LNCAP (cell line): ENCODE data around the gene LEF1.

Experiments used
- TF ChIP-seq, protein P1 (sequence below): fragments of 450-650 bp; IDR thresholded peaks from 2 replicates; pipeline ENCODE4 v1.5.1; 2017; ENCODE audit warnings: mild to moderate bottlenecking

Gene LEF1

DNA sequence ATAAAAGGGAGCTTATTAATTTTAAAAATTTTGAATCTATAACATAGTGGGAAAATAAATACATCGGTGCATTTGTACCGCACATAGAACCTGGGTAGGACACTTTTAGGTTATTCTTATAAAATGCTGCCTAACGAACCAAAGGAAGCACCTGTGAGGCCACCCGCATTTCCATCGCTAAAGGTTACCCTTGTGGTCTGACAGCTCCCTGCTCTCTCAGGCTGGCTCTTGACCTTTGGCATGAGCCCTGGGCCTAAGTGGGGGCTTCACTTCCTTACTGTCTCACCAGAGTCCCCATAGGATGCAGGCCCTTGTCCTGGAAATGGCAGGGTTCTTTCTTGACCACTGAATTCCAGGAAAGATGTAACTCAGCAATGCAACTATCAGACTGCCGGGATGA is 133.0 kb downstream of the LEF1 start:
- TF ChIP-seq, protein P1, sequence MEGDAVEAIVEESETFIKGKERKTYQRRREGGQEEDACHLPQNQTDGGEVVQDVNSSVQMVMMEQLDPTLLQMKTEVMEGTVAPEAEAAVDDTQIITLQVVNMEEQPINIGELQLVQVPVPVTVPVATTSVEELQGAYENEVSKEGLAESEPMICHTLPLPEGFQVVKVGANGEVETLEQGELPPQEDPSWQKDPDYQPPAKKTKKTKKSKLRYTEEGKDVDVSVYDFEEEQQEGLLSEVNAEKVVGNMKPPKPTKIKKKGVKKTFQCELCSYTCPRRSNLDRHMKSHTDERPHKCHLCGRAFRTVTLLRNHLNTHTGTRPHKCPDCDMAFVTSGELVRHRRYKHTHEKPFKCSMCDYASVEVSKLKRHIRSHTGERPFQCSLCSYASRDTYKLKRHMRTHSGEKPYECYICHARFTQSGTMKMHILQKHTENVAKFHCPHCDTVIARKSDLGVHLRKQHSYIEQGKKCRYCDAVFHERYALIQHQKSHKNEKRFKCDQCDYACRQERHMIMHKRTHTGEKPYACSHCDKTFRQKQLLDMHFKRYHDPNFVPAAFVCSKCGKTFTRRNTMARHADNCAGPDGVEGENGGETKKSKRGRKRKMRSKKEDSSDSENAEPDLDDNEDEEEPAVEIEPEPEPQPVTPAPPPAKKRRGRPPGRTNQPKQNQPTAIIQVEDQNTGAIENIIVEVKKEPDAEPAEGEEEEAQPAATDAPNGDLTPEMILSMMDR: no peak

GRCh38 chr4:108034565-108034964 is 134.2 kb downstream of the LEF1 start:
- TF ChIP-seq, protein P1: no peak

- TF ChIP-seq, protein P1: no peak
Measured at GRCh38 chr4:108033348-108033747, 135.4 kb downstream of the LEF1 start.

- TF ChIP-seq, protein P1: no peak
Measured at GRCh38 chr4:108031427-108032083, 137.2 kb downstream of the LEF1 start.

DNA sequence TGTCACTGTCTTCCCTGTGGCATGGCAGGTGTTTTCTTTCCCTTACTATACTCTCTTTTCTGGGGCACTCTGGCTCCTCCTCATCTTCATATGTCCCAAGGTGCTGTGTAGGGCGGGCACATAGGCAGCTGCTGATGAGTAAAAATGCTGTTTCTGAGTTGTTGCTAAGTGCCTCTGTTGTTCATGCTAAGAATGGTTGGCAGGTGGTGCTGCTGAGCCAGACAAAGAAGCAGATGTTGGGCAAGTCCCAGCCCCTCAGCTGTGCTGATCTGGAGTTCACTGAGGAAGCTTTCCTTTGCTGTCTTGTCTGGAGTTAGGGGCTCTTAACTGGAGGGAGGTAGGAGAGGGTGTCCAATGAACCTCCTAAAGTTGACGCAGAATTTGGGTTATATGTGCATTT is 138.4 kb downstream of the LEF1 start:
- TF ChIP-seq, protein P1: peak; percentile 59

- TF ChIP-seq, protein P1: no peak
Measured at GRCh38 chr4:108029731-108030130, 139.0 kb downstream of the LEF1 start.

- TF ChIP-seq, protein P1: no peak
Measured at GRCh38 chr4:108029016-108029720, 139.6 kb downstream of the LEF1 start.
